Neuronal stem cell (in vitro differentiated cells): ENCODE results near the gene GABRG3.

Experiments
- DNase-seq: peaks from one replicate; pipeline ENCODE4 v3.0.0-alpha.2; 2013; ENCODE audit warnings: low spot score
- H2AFZ ChIP-seq: one replicate; pipeline ENCODE4 v1.6.1; 2013; ENCODE audit warnings: mild to moderate bottlenecking, low read length, inconsistent platforms
- H2AK5ac ChIP-seq: 2 replicates; pipeline ENCODE4 v1.6.1; 2013; ENCODE audit warnings: low read depth, mild to moderate bottlenecking, inconsistent platforms, low read length, moderate library complexity, mixed read lengths
- H2BK120ac ChIP-seq: 2 replicates; pipeline ENCODE4 v1.6.1; 2013; ENCODE audit warnings: low read depth, mild to moderate bottlenecking, inconsistent platforms, low read length, moderate library complexity, mixed read lengths
- H2BK12ac ChIP-seq: one replicate; pipeline ENCODE4 v1.6.1; 2013; ENCODE audit warnings: low read length, inconsistent platforms
- H2BK15ac ChIP-seq: 2 replicates; pipeline ENCODE4 v1.6.1; 2013; ENCODE audit warnings: mild to moderate bottlenecking, low read length, inconsistent platforms, mixed read lengths
- H2BK5ac ChIP-seq: one replicate; pipeline ENCODE4 v1.6.1; 2013; ENCODE audit warnings: inconsistent platforms, mild to moderate bottlenecking, low read length, moderate library complexity
- H3K14ac ChIP-seq: one replicate; pipeline ENCODE4 v1.6.1; 2013; ENCODE audit warnings: low read length, inconsistent platforms
- H3K18ac ChIP-seq: 2 replicates; pipeline ENCODE4 v1.6.1; 2013; ENCODE audit warnings: low read length, inconsistent platforms
- H3K23ac ChIP-seq: 2 replicates; pipeline ENCODE4 v1.6.1; 2013; ENCODE audit warnings: low read depth, mild to moderate bottlenecking, mixed read lengths, low read length, inconsistent platforms; ENCODE audit not compliant: poor library complexity
- H3K27ac ChIP-seq: replicated peaks from 3 replicates; pipeline ENCODE4 v1.5.1; 2013; ENCODE audit warnings: low read length, inconsistent platforms
- H3K27me3 ChIP-seq, 3 experiments: 2 replicates each; pipeline ENCODE4 v1.6.1; 2013; ENCODE audit warnings: low read length in 3 of 3, mild to moderate bottlenecking in 2 of 3, inconsistent platforms in 1 of 3, low read depth in 1 of 3, mixed read lengths in 1 of 3, moderate library complexity in 1 of 3; ENCODE audit not compliant: control insufficient read depth in 3 of 3, insufficient read depth in 3 of 3
- H3K36me3 ChIP-seq, 2 donors: replicated peaks in 1 of 2; 2 replicates each; pipeline ENCODE4 v1.6.1; 2013; ENCODE audit warnings: low read length in 2 of 2; ENCODE audit not compliant: control insufficient read depth in 2 of 2, insufficient read depth in 2 of 2
- H3K4ac ChIP-seq: 2 replicates; pipeline ENCODE4 v1.6.1; 2013; ENCODE audit warnings: inconsistent platforms, mild to moderate bottlenecking, low read length, moderate library complexity
- H3K4me1 ChIP-seq, 2 donors: 1 replicate in 1 of 2; 2 replicates in 1 of 2; pipeline ENCODE4 v1.6.1; 2013; ENCODE audit warnings: low read length in 2 of 2, low read depth in 1 of 2; ENCODE audit not compliant: control insufficient read depth in 2 of 2, insufficient read depth in 1 of 2
- H3K4me2 ChIP-seq: one replicate; pipeline ENCODE4 v1.6.1; 2013; ENCODE audit warnings: mild to moderate bottlenecking, low read length, inconsistent platforms; ENCODE audit not compliant: insufficient read depth, poor library complexity, severe bottlenecking
- H3K4me3 ChIP-seq, 2 donors: 2 replicates each; pipeline ENCODE4 v1.5.1; 2013; ENCODE audit warnings: low read length in 2 of 2, mild to moderate bottlenecking in 2 of 2, inconsistent platforms in 1 of 2, moderate library complexity in 1 of 2
- H3K79me1 ChIP-seq: one replicate; pipeline ENCODE4 v1.6.1; 2013; ENCODE audit warnings: low read depth, mild to moderate bottlenecking, inconsistent platforms, low read length, moderate library complexity
- H3K9ac ChIP-seq: one replicate; pipeline ENCODE4 v1.6.1; 2013; ENCODE audit warnings: mild to moderate bottlenecking, low read depth, low read length, inconsistent platforms; ENCODE audit not compliant: poor library complexity
- H3K9me3 ChIP-seq, 2 donors: replicated peaks in 1 of 2; 2 replicates each; pipeline versions ENCODE3 to v1.6.1; 2013; ENCODE audit warnings: low read length in 2 of 2, mild to moderate bottlenecking in 2 of 2, inconsistent platforms in 1 of 2, low read depth in 1 of 2, mixed read lengths in 1 of 2, moderate library complexity in 1 of 2; ENCODE audit not compliant: control insufficient read depth in 2 of 2, insufficient read depth in 1 of 2
- H4K8ac ChIP-seq: one replicate; pipeline ENCODE4 v1.6.1; 2013; ENCODE audit warnings: low read depth, mild to moderate bottlenecking, inconsistent platforms, low read length, moderate library complexity
- H4K91ac ChIP-seq: one replicate; pipeline ENCODE4 v1.6.1; 2013; ENCODE audit warnings: low read length, low read depth, mild to moderate bottlenecking, inconsistent platforms; ENCODE audit not compliant: poor library complexity
- WGBS, 2 donors: extraction: QIAGEN DNeasy Blood & Tissue Kit; methylation state at CpG; one replicate each; pipeline ENCODE4 v1.1.7; 2013; ENCODE audit warnings: missing lambda C conversion rate in 2 of 2, mixed read lengths in 1 of 2; ENCODE audit not compliant: insufficient read length in 2 of 2, insufficient replicate concordance in 1 of 2; ENCODE audit errors: extremely low coverage in 2 of 2; 5-methylcytosine and 5-hydroxymethylcytosine counted together

Gene GABRG3

GRCh38 chr15:27561816-27562215 is 590.8 kb downstream of the GABRG3 start:
- Histone ChIP-seq H3K79me1 (no peaks in the 10 kb centered on the region), H4K8ac (no peak overlapping the region), H3K36me3 (no peaks in the 10 kb centered on the region), H3K27ac (no peak overlapping the region), H2BK15ac (no peak overlapping the region), H3K9ac (no peak overlapping the region), H3K4me1 (no peaks in the 10 kb centered on the region), H3K4me3 (no peak overlapping the region), H2BK5ac (no peak overlapping the region), H3K23ac (no peak overlapping the region), H2AK5ac (no peak overlapping the region), H2BK120ac (no peak overlapping the region), H2BK12ac (no peak overlapping the region), H3K4ac (no peak overlapping the region), H3K27me3 (no peaks in the 10 kb centered on the region), H3K9me3 (peaks cover 0 to 3% of the 10 kb centered on the region in 2 donors), H4K91ac (no peak overlapping the region), H2AFZ (no peak overlapping the region), H3K4me2 (no peak overlapping the region), H3K14ac (no peak overlapping the region), H3K18ac (no peak overlapping the region)
- DNase-seq = no peak

- no peak for DNase-seq
- H3K4ac ChIP-seq = no peak overlapping the region
- peaks cover 0 to 5% of the 10 kb centered on the region in 2 donors for H3K9me3 ChIP-seq
- no peak overlapping the region for H3K9ac ChIP-seq
- H2BK120ac ChIP-seq = no peak overlapping the region
- no peak overlapping the region for H2BK15ac ChIP-seq
- no peak overlapping the region for H3K18ac ChIP-seq
- no peak overlapping the region for H2BK5ac ChIP-seq
- H3K14ac ChIP-seq = no peak overlapping the region
- no peak overlapping the region for H3K4me3 ChIP-seq
- peaks cover 0 to 1% of the 10 kb centered on the region in 2 donors for H3K36me3 ChIP-seq
- H2AFZ ChIP-seq = no peak overlapping the region
- no CpG with 5 or more reads among the region's 3 CpGs for WGBS, 2 donors
- no peak overlapping the region for H4K8ac ChIP-seq
- no peak overlapping the region for H3K23ac ChIP-seq
- H3K4me1 ChIP-seq = no peaks in the 10 kb centered on the region
- no peaks in the 10 kb centered on the region for H3K27me3 ChIP-seq
- H2BK12ac ChIP-seq = no peak overlapping the region
- H3K4me2 ChIP-seq = no peak overlapping the region
- H3K27ac ChIP-seq = no peak overlapping the region
- H3K79me1 ChIP-seq = no peaks in the 10 kb centered on the region
- no peak overlapping the region for H2AK5ac ChIP-seq
- H4K91ac ChIP-seq = no peak overlapping the region
Measured at GRCh38 chr15:27563765-27564370, 592.9 kb downstream of the GABRG3 start.

- Histone ChIP-seq H4K91ac (no peak overlapping the region), H3K9me3 (peaks cover 0 to 5% of the 10 kb centered on the region in 2 donors), H3K14ac (no peak overlapping the region), H3K4me2 (no peak overlapping the region), H3K9ac (no peak overlapping the region), H3K27me3 (no peaks in the 10 kb centered on the region), H3K79me1 (no peaks in the 10 kb centered on the region), H3K23ac (peak overlapping the region; percentile 75), H3K27ac (no peak overlapping the region), H3K4me1 (no peaks in the 10 kb centered on the region), H2BK12ac (no peak overlapping the region), H2AFZ (no peak overlapping the region), H2AK5ac (no peak overlapping the region), H3K4ac (no peak overlapping the region), H2BK5ac (no peak overlapping the region), H4K8ac (no peak overlapping the region), H3K36me3 (peaks cover 0 to 1% of the 10 kb centered on the region in 2 donors), H3K18ac (peak overlapping the region; percentile 19), H2BK15ac (no peak overlapping the region), H3K4me3 (no peak overlapping the region), H2BK120ac (no peak overlapping the region)
- no CpG with 5 or more reads among the region's 2 CpGs for WGBS, 2 donors
- DNase-seq = no peak
Measured at GRCh38 chr15:27564656-27565055, 593.7 kb downstream of the GABRG3 start.

- Histone ChIP-seq H4K8ac (no peak overlapping the region), H3K4me2 (no peak overlapping the region)
- WGBS, 2 donors = no CpG with 5 or more reads among the region's 4 CpGs
Measured at GRCh38 chr15:27570746-27571145, 599.8 kb downstream of the GABRG3 start.

More at GRCh38 chr15:27570746-27571145, 599.8 kb downstream of the GABRG3 start:
- Histone ChIP-seq H2BK5ac (no peak overlapping the region), H2BK120ac (no peak overlapping the region), H3K79me1 (no peaks in the 10 kb centered on the region), H4K91ac (no peak overlapping the region), H3K9me3 (peaks cover 0 to 1% of the 10 kb centered on the region in 2 donors), H3K27ac (no peak overlapping the region), H2BK15ac (no peak overlapping the region), H3K36me3 (peaks cover 0 to 1% of the 10 kb centered on the region in 2 donors), H3K4ac (no peak overlapping the region), H3K23ac (no peak overlapping the region), H3K27me3 (no peaks in the 10 kb centered on the region), H3K9ac (no peak overlapping the region), H3K4me1 (peaks cover 0 to 2% of the 10 kb centered on the region in 2 donors), H3K18ac (no peak overlapping the region), H2AK5ac (no peak overlapping the region), H2AFZ (no peak overlapping the region), H3K4me3 (no peak overlapping the region), H2BK12ac (no peak overlapping the region), H3K14ac (no peak overlapping the region)
- DNase-seq = no peak
